SK-N-MC (cell line): ENCODE results near the gene PHTF2.

ENCODE experiments used
- EZH2 ChIP-seq: fragments of 200-600 bp; sonication (generic); IDR thresholded peaks from one replicate; pipeline ENCODE4 v1.6.1; 2017; ENCODE audit warnings: antibody characterized with exemption
- POLR2AphosphoS5 ChIP-seq: IDR thresholded peaks from 2 replicates; pipeline ENCODE4 v1.6.1; 2012; ENCODE audit warnings: mild to moderate bottlenecking, low read depth, low read length, borderline replicate concordance

GRCh38 chr7:77837966-77838365 lies 39.4 kb downstream of the PHTF2 start:
- TF ChIP-seq POLR2AphosphoS5 (no peak), EZH2 (no peak)
